K562 (cell line): ENCODE results near the gene BRICD5. TPM values are rescaled to one million over a fixed set of nuclear protein-coding genes. Genes with fewer than 3 reads are reported as not detected.

Experiments
- ADNP ChIP-seq: fragments of 200-800 bp; sonication (Bioruptor generic); IDR thresholded peaks from 2 replicates; pipeline ENCODE4 v1.6.1; 2016; ENCODE audit warnings: missing genetic modification characterization, missing compliant biosample characterization
- CREB5 ChIP-seq: fragments of 250-450 bp; sonication (Bioruptor Pico); IDR thresholded peaks from 2 replicates; pipeline ENCODE4 v1.5.0; 2020; ENCODE audit warnings: mild to moderate bottlenecking
- CREM ChIP-seq: IDR thresholded peaks from 2 replicates; pipeline ENCODE4 v1.6.1; 2014; ENCODE audit warnings: antibody characterized with exemption, low read depth
- ETV5 ChIP-seq: sonication (generic); formaldehyde crosslinking; IDR thresholded peaks from 2 replicates; pipeline ENCODE4 v1.4.0; 2020; ENCODE audit warnings: low read depth, mild to moderate bottlenecking, missing genetic modification reagents
- FOS ChIP-seq: IDR thresholded peaks from 3 replicates; pipeline ENCODE4 v1.6.1; 2011; ENCODE audit not compliant: insufficient read length; ENCODE audit errors: extremely low read depth
- FOXK1 ChIP-seq: sonication (generic); formaldehyde crosslinking; IDR thresholded peaks from 2 replicates; pipeline ENCODE4 v1.8.0; 2022; ENCODE audit warnings: missing genetic modification reagents, mild to moderate bottlenecking, borderline replicate concordance
- HOXB6 ChIP-seq: fragments of 250-450 bp; sonication (Bioruptor Pico); IDR thresholded peaks from 2 replicates; pipeline ENCODE4 v1.5.1; 2022; ENCODE audit warnings: mild to moderate bottlenecking, borderline replicate concordance
- MEF2D ChIP-seq: conservative IDR thresholded peaks from 2 replicates; pipeline ENCODE4 v1.6.1; 2016; ENCODE audit warnings: low read depth, missing genetic modification characterization, missing compliant biosample characterization
- PKNOX1 ChIP-seq: fragments of 450-650 bp; IDR thresholded peaks from 2 replicates; pipeline ENCODE4 v1.6.1; 2016
- RAD51 ChIP-seq: fragments of 450-650 bp; IDR thresholded peaks from 2 replicates; pipeline ENCODE4 v1.7.1; 2016; ENCODE audit warnings: low read depth, mild to moderate bottlenecking, borderline replicate concordance
- SNIP1 ChIP-seq: fragments of 450-650 bp; IDR thresholded peaks from 2 replicates; pipeline ENCODE4 v1.7.1; 2017; ENCODE audit warnings: low read depth, mild to moderate bottlenecking
- TFAM ChIP-seq: fragments of 250-450 bp; sonication (Bioruptor Pico); conservative IDR thresholded peaks from 2 replicates; pipeline ENCODE4 v1.5.0; 2021; ENCODE audit warnings: mild to moderate bottlenecking, moderate library complexity
- ZFP30 ChIP-seq: fragments of 250-450 bp; sonication (Bioruptor Pico); IDR thresholded peaks from 2 replicates; pipeline ENCODE4 v1.8.0; 2022; ENCODE audit warnings: moderate library complexity, mild to moderate bottlenecking, inconsistent platforms, borderline replicate concordance
- polyA plus RNA-seq, 8 experiments: library from polyadenylated mRNA; depleted of rRNA in 4 of 8; stranded (reverse) in 5 of 8; unstranded in 3 of 8; fragments of >200 nt; fragmentation: Nextera tagmentation in 2 of 8; fragmentation: Illumina TruSeq in 1 of 8; extraction: Ambion mirVana in 2 of 8; extraction: Trizol in 1 of 8; gene quantifications; 2 replicates each; pipeline versions ENCODE4 v1.2.1 to v1.2.3, GENCODE V29; 2011 to 2014; ENCODE audit warnings: inconsistent platforms in 1 of 8, missing spikeins in 1 of 8
- total RNA-seq, 7 experiments: library from RNA; depleted of rRNA in 6 of 7; stranded (reverse); fragments of >200 nt in 6 of 7; fragmentation: Illumina TruSeq in 2 of 7; extraction: Trizol in 2 of 7; gene quantifications; 2 replicates each; pipeline versions ENCODE4 v1.2.1 to v1.2.3, GENCODE V29; 2011 to 2021; ENCODE audit warnings: low replicate concordance in 1 of 7
- TF ChIP-seq, protein P1 (sequence below): fragments of 450-650 bp; IDR thresholded peaks from 2 replicates; pipeline ENCODE4 v1.6.1; 2016; ENCODE audit warnings: borderline replicate concordance
- TF ChIP-seq, protein P2 (sequence below): IDR thresholded peaks from 2 replicates; pipeline ENCODE4 v1.6.1; 2016; ENCODE audit warnings: missing genetic modification characterization, missing compliant biosample characterization
- TF ChIP-seq, protein P3 (sequence below): sonication (generic); formaldehyde crosslinking; IDR thresholded peaks from 2 replicates; pipeline ENCODE4 v1.9.0; 2022; ENCODE audit warnings: mild to moderate bottlenecking, missing genetic modification reagents
- TF ChIP-seq, protein P4 (sequence below): sonication (generic); formaldehyde crosslinking; IDR thresholded peaks from 2 replicates; pipeline ENCODE4 v1.8.1; 2023; ENCODE audit warnings: mild to moderate bottlenecking, missing genetic modification reagents
- TF ChIP-seq, protein P5 (sequence below): sonication (generic); formaldehyde crosslinking; IDR thresholded peaks from 2 replicates; pipeline ENCODE4 v1.8.0; 2022; ENCODE audit warnings: missing genetic modification reagents, mild to moderate bottlenecking, moderate library complexity, borderline replicate concordance

The BRICD5 gene
- total and polyA plus RNA-seq, 9 of the 15 experiments (the other 6 are each of a cell fraction or from before 2014, with no cell fraction given) = 0.24 to 15.1 (median 2.4) TPM; not detected in 1

- TF ChIP-seq, protein P1, sequence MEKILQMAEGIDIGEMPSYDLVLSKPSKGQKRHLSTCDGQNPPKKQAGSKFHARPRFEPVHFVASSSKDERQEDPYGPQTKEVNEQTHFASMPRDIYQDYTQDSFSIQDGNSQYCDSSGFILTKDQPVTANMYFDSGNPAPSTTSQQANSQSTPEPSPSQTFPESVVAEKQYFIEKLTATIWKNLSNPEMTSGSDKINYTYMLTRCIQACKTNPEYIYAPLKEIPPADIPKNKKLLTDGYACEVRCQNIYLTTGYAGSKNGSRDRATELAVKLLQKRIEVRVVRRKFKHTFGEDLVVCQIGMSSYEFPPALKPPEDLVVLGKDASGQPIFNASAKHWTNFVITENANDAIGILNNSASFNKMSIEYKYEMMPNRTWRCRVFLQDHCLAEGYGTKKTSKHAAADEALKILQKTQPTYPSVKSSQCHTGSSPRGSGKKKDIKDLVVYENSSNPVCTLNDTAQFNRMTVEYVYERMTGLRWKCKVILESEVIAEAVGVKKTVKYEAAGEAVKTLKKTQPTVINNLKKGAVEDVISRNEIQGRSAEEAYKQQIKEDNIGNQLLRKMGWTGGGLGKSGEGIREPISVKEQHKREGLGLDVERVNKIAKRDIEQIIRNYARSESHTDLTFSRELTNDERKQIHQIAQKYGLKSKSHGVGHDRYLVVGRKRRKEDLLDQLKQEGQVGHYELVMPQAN = no peak
- TF ChIP-seq, protein P2, sequence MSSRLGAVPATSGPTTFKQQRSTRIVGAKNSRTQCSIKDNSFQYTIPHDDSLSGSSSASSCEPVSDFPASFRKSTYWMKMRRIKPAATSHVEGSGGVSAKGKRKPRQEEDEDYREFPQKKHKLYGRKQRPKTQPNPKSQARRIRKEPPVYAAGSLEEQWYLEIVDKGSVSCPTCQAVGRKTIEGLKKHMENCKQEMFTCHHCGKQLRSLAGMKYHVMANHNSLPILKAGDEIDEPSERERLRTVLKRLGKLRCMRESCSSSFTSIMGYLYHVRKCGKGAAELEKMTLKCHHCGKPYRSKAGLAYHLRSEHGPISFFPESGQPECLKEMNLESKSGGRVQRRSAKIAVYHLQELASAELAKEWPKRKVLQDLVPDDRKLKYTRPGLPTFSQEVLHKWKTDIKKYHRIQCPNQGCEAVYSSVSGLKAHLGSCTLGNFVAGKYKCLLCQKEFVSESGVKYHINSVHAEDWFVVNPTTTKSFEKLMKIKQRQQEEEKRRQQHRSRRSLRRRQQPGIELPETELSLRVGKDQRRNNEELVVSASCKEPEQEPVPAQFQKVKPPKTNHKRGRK (tag) = no peak
- TF ChIP-seq CREM (0 out of 2 replicates have a peak, but pooled peaks have one; percentile 42), ZFP30 (CRISPR knock-in tag) (no peak), ADNP (tag) (no peak), TFAM (CRISPR knock-in tag) (no peak), PKNOX1 (no peak), FOS (no peak), ETV5 (CRISPR knock-in tag) (peak; percentile 95), MEF2D (tag) (no peak), RAD51 (no peak), HOXB6 (CRISPR knock-in tag) (no peak; the same call in 1 of the 2 replicates), FOXK1 (CRISPR knock-in tag) (no peak), CREB5 (CRISPR knock-in tag) (no peak), SNIP1 (no peak)
- TF ChIP-seq, protein P3, sequence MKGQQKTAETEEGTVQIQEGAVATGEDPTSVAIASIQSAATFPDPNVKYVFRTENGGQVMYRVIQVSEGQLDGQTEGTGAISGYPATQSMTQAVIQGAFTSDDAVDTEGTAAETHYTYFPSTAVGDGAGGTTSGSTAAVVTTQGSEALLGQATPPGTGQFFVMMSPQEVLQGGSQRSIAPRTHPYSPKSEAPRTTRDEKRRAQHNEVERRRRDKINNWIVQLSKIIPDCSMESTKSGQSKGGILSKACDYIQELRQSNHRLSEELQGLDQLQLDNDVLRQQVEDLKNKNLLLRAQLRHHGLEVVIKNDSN (CRISPR knock-in tag) = no peak
- TF ChIP-seq, protein P4, sequence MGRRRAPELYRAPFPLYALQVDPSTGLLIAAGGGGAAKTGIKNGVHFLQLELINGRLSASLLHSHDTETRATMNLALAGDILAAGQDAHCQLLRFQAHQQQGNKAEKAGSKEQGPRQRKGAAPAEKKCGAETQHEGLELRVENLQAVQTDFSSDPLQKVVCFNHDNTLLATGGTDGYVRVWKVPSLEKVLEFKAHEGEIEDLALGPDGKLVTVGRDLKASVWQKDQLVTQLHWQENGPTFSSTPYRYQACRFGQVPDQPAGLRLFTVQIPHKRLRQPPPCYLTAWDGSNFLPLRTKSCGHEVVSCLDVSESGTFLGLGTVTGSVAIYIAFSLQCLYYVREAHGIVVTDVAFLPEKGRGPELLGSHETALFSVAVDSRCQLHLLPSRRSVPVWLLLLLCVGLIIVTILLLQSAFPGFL = no peak
- TF ChIP-seq, protein P5, sequence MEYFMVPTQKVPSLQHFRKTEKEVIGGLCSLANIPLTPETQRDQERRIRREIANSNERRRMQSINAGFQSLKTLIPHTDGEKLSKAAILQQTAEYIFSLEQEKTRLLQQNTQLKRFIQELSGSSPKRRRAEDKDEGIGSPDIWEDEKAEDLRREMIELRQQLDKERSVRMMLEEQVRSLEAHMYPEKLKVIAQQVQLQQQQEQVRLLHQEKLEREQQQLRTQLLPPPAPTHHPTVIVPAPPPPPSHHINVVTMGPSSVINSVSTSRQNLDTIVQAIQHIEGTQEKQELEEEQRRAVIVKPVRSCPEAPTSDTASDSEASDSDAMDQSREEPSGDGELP (CRISPR knock-in tag) = peak; percentile 92
These were observed 40.8 kb upstream of the BRICD5 start, which contains the start of gene ECI1 (continued) for GRCh38 chr16:2251296-2252111.
